NCI-H774 (cell line): ENCODE measurements around the gene DEFB127.
"Not testable (repeated sequence)": the region's sequence is repeated elsewhere in the genome, so short reads cannot be mapped to it uniquely, and the experiment has no call there.

ENCODE experiments used
- DNase-seq: peaks from one replicate; lab custom pipeline; 2025; lab: John Stamatoyannopoulos, UW

The DEFB127 gene

GRCh38 chr20:157154-157553 is at the start of gene DEFB127:
Gene DEFB127 (plus strand): TSS chr20:157454. CDS start chr20:157545, 91 bp downstream.
- DNase-seq = no peak

GRCh38 chr20:112396-112795 is 44.9 kb upstream of the DEFB127 start:
- DNase-seq = no peak

- no peak for DNase-seq
Measured at GRCh38 chr20:117518-117917, 39.7 kb upstream of the DEFB127 start.

- peak; percentile 17 for DNase-seq
Measured at GRCh38 chr20:129786-130323, 27.4 kb upstream of the DEFB127 start.

GRCh38 chr20:137668-138490 is 19.4 kb upstream of the DEFB127 start:
- DNase-seq = no peak

- no peak for DNase-seq
Measured at GRCh38 chr20:142290-142689, 15.0 kb upstream of the DEFB127 start, which contains the start of gene DEFB126. Gene DEFB126 (plus strand): TSS chr20:142590. CDS start chr20:142629, 39 bp downstream.

- DNase-seq = no peak
Measured at GRCh38 chr20:145877-146276, 11.4 kb upstream of the DEFB127 start.

GRCh38 chr20:152131-152530 is 5.1 kb upstream of the DEFB127 start:
- no peak for DNase-seq

GRCh38 chr20:164618-165017 is 7.4 kb downstream of the DEFB127 start:
- no peak for DNase-seq

GRCh38 chr20:168876-169275 is 11.6 kb downstream of the DEFB127 start:
- DNase-seq = no peak

GRCh38 chr20:184288-184687 is 27.0 kb downstream of the DEFB127 start:
- no peak for DNase-seq

GRCh38 chr20:187733-188132 is 30.5 kb downstream of the DEFB127 start:
- no peak for DNase-seq

GRCh38 chr20:189611-190010 is 32.4 kb downstream of the DEFB127 start, which contains the start of gene DEFB128:
Gene DEFB128 (minus strand): TSS chr20:189711. CDS start chr20:189623, 88 bp downstream.
- DNase-seq = no peak

GRCh38 chr20:198225-198624 is 41.0 kb downstream of the DEFB127 start:
- no peak for DNase-seq

- no peak for DNase-seq
Measured at GRCh38 chr20:199996-200395, 42.7 kb downstream of the DEFB127 start.

- DNase-seq = not testable (repeated sequence)
Measured at GRCh38 chr20:203630-204029, 46.4 kb downstream of the DEFB127 start.
